ENCODE results near the gene ATP8A1. TPM values are rescaled to one million over a fixed set of nuclear protein-coding genes. Genes with fewer than 3 reads are reported as not detected.

The ATP8A1 gene
- total RNA-seq, 2 donors from 2014 or later: 18.6 to 74.0 TPM

DNA sequence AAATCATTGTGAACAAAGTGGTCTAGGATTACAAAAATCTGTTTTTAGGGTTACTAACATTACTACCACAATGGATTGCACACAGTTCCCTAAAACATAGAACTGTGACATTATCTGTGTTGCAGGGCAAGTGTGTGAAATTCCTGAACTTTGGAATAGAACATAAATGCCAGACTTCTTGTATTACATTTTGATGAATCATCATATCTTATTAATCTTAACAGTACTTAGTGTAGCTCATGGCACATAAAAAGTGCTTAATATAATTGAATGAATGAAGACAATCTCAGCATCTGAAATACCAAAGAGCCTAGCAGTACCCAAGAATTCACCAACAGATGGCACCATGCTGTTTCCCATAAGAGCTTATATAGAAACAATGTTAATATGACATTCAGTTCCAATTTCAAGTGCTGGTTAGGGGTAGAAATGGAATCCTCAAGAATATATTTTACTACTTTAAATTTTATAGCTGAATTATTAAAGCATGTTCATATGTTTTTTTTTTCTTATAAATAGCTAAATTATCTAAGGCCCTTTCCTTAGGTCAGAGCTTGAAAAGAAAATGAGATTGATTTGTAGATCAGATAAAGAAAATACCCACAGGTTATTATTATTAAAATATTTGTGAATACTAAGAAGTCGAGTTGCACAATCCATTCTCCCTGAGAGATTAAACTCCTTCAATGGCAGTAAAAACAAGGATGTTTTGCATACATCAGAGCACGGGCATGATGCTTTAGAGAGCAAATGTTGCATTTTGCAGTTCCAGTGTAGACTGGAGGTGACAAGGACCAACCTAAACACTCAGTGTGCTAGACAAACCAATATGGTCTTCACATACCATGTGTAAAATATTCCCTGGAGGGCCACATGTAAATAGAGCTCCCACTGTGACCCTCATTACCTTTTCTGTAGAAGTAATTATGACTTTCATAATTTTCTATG, 285.3 kb downstream of the ATP8A1 start:
- intact Hi-C loops (cut with DNase I): loop anchor here (10.0 kb wide), 1 partner anchor 143 kb away; no protein-coding TSS in a partner anchor
- Histone ChIP-seq H3K4me1 (replicated peaks) (no peaks in the 10 kb centered on the region), H3K27ac (no peak overlapping the region), H3K36me3 (no peaks in the 10 kb centered on the region), H3K27me3 (replicated peaks; ENCODE audit: insufficient read depth) (no peaks in the 10 kb centered on the region), H3K4me3 (no peak overlapping the region), H3K9me3 (no peaks in the 10 kb centered on the region)
- TF ChIP-seq POLR2AphosphoS5 (IDR thresholded peaks at IDR 0.05) (no peak), POLR2A (IDR thresholded peaks at IDR 0.05) (no peak)
- TF ChIP-seq, protein P1, sequence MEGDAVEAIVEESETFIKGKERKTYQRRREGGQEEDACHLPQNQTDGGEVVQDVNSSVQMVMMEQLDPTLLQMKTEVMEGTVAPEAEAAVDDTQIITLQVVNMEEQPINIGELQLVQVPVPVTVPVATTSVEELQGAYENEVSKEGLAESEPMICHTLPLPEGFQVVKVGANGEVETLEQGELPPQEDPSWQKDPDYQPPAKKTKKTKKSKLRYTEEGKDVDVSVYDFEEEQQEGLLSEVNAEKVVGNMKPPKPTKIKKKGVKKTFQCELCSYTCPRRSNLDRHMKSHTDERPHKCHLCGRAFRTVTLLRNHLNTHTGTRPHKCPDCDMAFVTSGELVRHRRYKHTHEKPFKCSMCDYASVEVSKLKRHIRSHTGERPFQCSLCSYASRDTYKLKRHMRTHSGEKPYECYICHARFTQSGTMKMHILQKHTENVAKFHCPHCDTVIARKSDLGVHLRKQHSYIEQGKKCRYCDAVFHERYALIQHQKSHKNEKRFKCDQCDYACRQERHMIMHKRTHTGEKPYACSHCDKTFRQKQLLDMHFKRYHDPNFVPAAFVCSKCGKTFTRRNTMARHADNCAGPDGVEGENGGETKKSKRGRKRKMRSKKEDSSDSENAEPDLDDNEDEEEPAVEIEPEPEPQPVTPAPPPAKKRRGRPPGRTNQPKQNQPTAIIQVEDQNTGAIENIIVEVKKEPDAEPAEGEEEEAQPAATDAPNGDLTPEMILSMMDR (IDR thresholded peaks at IDR 0.05): peak in 3 of 4 experiments; percentile 31 to 57 (median 56)
- WGBS: 47% methylated on average over 2 of the region's 2 CpGs
- no peak for DNase-seq (ENCODE audit: low spot score)

DNA sequence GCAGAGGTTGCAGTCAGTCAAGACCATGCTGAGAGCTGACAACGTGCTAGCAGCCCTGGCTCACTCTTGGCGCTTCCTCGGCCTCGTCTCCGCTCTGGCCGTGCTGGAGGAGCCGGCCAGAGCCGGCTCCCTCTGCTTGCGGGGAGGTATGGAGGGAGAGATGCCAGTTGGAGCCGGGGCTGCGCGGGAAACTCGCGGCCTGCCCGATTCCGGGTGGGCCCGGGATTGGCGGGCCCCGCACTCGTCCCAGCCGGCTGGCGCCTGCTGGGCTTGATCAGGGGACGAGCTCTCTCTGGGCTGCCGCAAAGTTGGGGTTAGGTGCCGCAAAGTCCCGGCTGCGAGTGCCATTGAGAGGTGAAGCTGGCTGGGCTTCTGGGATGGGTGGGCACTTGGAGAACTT, 287.4 kb downstream of the ATP8A1 start:
- Histone ChIP-seq H3K27me3 (replicated peaks; ENCODE audit: insufficient read depth) (no peaks in the 10 kb centered on the region), H3K4me1 (replicated peaks) (no peaks in the 10 kb centered on the region), H3K27ac (no peak overlapping the region), H3K9me3 (no peaks in the 10 kb centered on the region), H3K36me3 (no peaks in the 10 kb centered on the region), H3K4me3 (no peak overlapping the region)
- WGBS: 98% methylated on average over 27 of the region's 27 CpGs
- TF ChIP-seq, protein P1 (IDR thresholded peaks at IDR 0.05): no peak
- TF ChIP-seq POLR2A (IDR thresholded peaks at IDR 0.05): no peak
- intact Hi-C loops (cut with DNase I): no loop called here
- no peak for DNase-seq (ENCODE audit: low spot score)

DNA sequence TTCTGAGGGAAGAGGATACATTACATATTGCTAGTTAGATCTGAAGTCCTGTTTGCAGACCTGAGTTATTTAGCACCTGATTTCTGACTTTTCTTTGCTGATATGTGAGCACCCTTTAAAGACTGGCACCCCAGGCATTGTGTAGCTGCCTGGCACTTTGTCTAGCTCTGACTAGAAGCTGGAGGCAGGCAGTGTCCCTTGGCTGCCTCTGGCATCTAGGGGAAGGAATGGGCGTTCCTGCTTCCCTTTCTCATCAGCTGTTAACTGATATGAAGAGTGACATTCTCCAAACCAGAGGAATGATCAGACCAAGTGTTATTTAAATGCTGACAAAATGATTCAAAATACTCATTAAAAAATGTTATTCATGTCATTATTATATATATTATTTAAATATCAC, 289.9 kb downstream of the ATP8A1 start:
- Histone ChIP-seq H3K36me3 (no peaks in the 10 kb centered on the region), H3K4me1 (replicated peaks) (no peaks in the 10 kb centered on the region), H3K27ac (no peak overlapping the region), H3K4me3 (no peak overlapping the region), H3K27me3 (replicated peaks; ENCODE audit: insufficient read depth) (no peaks in the 10 kb centered on the region), H3K9me3 (no peaks in the 10 kb centered on the region)
- intact Hi-C loops (cut with DNase I): no loop called here
- DNase-seq (ENCODE audit: low spot score): no peak
- 69% methylated on average over 1 of the region's 1 CpG for WGBS
- no peak for TF ChIP-seq POLR2A (IDR thresholded peaks at IDR 0.05)
- TF ChIP-seq, protein P1 (IDR thresholded peaks at IDR 0.05): no peak
- no peak for TF ChIP-seq POLR2AphosphoS5 (IDR thresholded peaks at IDR 0.05)

DNA sequence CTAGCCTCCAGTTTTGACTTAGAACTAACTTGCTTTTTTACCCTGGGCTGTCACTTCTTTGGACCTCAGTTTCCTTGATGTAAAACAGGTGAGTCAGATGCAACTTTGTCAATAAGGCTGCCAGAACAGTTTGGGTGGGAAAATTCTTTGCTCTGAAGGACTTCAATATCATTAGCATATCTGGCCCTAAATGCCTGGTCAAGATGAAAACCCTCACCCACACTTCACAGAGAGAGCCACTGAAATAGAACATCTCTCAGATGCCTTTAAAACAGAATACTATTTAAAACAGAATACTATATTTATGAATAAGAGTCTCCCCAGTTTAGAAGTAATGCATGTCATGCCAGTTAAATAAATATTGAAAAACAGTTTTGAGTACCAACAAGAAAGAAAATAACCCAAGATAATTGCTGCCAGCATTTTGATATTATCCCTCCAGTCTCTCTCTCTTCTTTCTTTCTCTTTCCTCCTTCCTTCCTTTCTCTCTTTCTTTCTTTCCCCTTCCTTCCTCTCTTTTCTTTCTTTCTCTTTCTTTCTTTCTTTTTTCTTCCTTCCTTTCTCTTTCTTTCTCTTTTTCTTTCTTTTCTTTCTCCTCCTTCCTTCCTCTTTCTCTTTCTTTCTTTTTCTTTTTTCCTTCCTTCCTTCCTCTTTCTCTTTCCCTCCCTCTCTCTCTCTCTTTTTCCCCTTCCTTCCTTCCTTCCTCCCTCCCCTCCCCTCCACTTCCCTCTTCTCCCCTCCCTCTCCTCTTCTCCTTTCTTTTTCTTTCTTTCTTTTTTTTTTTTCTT, 292.4 kb downstream of the ATP8A1 start:
- TF ChIP-seq POLR2A (IDR thresholded peaks at IDR 0.05) (no peak), POLR2AphosphoS5 (IDR thresholded peaks at IDR 0.05) (no peak)
- TF ChIP-seq, protein P1 (IDR thresholded peaks at IDR 0.05): no peak
- H3K36me3 ChIP-seq: no peaks in the 10 kb centered on the region
- no peak overlapping the region for H3K27ac ChIP-seq
- intact Hi-C loops (cut with DNase I): no loop called here
- H3K27me3 ChIP-seq (replicated peaks; ENCODE audit: insufficient read depth): no peaks in the 10 kb centered on the region
- DNase-seq (ENCODE audit: low spot score): no peak
- H3K4me3 ChIP-seq: no peak overlapping the region
- no peaks in the 10 kb centered on the region for H3K4me1 ChIP-seq (replicated peaks)
- H3K9me3 ChIP-seq: no peaks in the 10 kb centered on the region

Data from prostate gland (tissue), 2 donors.